ENCODE data around the gene KNL1. TPM values are rescaled to one million over a fixed set of nuclear protein-coding genes. Genes with fewer than 3 reads are reported as not detected.
"Not testable (repeated sequence)": the region's sequence is repeated elsewhere in the genome, so short reads cannot be mapped to it uniquely, and the experiment has no call there.

Gene KNL1
- total RNA-seq, 3 donors from 2014 or later, result 1.6 to 9.7 (median 3.1) TPM

GRCh38 chr15:40680151-40680550, 86.1 kb downstream of the KNL1 start:
- intact Hi-C loops (cut with DNase I, micrococcal nuclease), result no loop called here
- H3K4me1 ChIP-seq (ENCODE audit: low read depth), result no peaks in the 10 kb centered on the region
- TF ChIP-seq CTCF (IDR thresholded peaks at IDR 0.05), result no peak
- DNase-seq (no peak), ATAC-seq (no peak)
- H3K36me3 ChIP-seq (ENCODE audit: low read depth), result no peaks in the 10 kb centered on the region
- no peak overlapping the region for H3K4me3 ChIP-seq
- no peaks in the 10 kb centered on the region for H3K9me3 ChIP-seq

- H3K4me1 ChIP-seq (ENCODE audit: low read depth); H3K4me3 ChIP-seq; H3K9me3 ChIP-seq; DNase-seq; H3K36me3 ChIP-seq (ENCODE audit: low read depth); intact Hi-C loops (cut with DNase I, micrococcal nuclease); ATAC-seq: not testable (repeated sequence)
These were observed 86.9 kb downstream of the KNL1 start for GRCh38 chr15:40680959-40681358.

- no peak for ATAC-seq
- intact Hi-C loops (cut with DNase I, micrococcal nuclease), result no loop called here
These were observed 90.3 kb downstream of the KNL1 start for GRCh38 chr15:40684381-40684780.

GRCh38 chr15:40685376-40685775, 91.3 kb downstream of the KNL1 start:
- no peak for ATAC-seq
- Histone ChIP-seq H3K9me3 (no peaks in the 10 kb centered on the region), H3K4me3 (no peak overlapping the region), H3K4me1 (ENCODE audit: low read depth) (no peaks in the 10 kb centered on the region), H3K36me3 (ENCODE audit: low read depth) (no peaks in the 10 kb centered on the region)
- no peak for TF ChIP-seq CTCF (IDR thresholded peaks at IDR 0.05)
- intact Hi-C loops (cut with DNase I, micrococcal nuclease), result no loop called here
- DNase-seq, result no peak

More at GRCh38 chr15:40684381-40684780, 90.3 kb downstream of the KNL1 start:
- H3K36me3 ChIP-seq (ENCODE audit: low read depth), result no peaks in the 10 kb centered on the region
- H3K4me1 ChIP-seq (ENCODE audit: low read depth), result no peaks in the 10 kb centered on the region
- H3K4me3 ChIP-seq, result no peak overlapping the region
- TF ChIP-seq CTCF (IDR thresholded peaks at IDR 0.05), result no peak
- DNase-seq, result no peak
- H3K9me3 ChIP-seq, result no peaks in the 10 kb centered on the region

GRCh38 chr15:40688932-40689799, 95.1 kb downstream of the KNL1 start:
- H3K4me1 ChIP-seq (ENCODE audit: low read depth), result peaks cover 14% of the 10 kb centered on the region
- DNase-seq (no peak), ATAC-seq (no peak)
- H3K36me3 ChIP-seq (ENCODE audit: low read depth), result no peaks in the 10 kb centered on the region
- H3K9me3 ChIP-seq, result no peaks in the 10 kb centered on the region
- no peak for TF ChIP-seq CTCF (IDR thresholded peaks at IDR 0.05)
- intact Hi-C loops (cut with DNase I, micrococcal nuclease), result no loop called here
- H3K4me3 ChIP-seq, result no peak overlapping the region

GRCh38 chr15:40691737-40692136, 97.7 kb downstream of the KNL1 start:
- H3K36me3 ChIP-seq (ENCODE audit: low read depth), result no peaks in the 10 kb centered on the region
- no peaks in the 10 kb centered on the region for H3K9me3 ChIP-seq
- DNase-seq (peak in 1 of 3 donors; percentile 25), ATAC-seq (peak; percentile 37)
- peaks cover 14% of the 10 kb centered on the region for H3K4me1 ChIP-seq (ENCODE audit: low read depth)
- no peak overlapping the region for H3K4me3 ChIP-seq
- intact Hi-C loops (cut with DNase I, micrococcal nuclease), result loop anchor here in 1 of 2 donors (10.0 kb wide), 1 partner anchor 93 kb away; no protein-coding TSS in a partner anchor
- no peak for TF ChIP-seq CTCF (IDR thresholded peaks at IDR 0.05)
